Endothelial cell of hepatic sinusoid (primary cell): ENCODE results near the gene TFDP1.

Experiments
- in situ Hi-C: cut with HindIII; loops from 2 replicates; pipeline ENCODE4 v1.10.0; 2017; ENCODE audit warnings: low sequenced_read_pairs

The TFDP1 gene, protein sequence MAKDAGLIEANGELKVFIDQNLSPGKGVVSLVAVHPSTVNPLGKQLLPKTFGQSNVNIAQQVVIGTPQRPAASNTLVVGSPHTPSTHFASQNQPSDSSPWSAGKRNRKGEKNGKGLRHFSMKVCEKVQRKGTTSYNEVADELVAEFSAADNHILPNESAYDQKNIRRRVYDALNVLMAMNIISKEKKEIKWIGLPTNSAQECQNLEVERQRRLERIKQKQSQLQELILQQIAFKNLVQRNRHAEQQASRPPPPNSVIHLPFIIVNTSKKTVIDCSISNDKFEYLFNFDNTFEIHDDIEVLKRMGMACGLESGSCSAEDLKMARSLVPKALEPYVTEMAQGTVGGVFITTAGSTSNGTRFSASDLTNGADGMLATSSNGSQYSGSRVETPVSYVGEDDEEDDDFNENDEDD

DNA sequence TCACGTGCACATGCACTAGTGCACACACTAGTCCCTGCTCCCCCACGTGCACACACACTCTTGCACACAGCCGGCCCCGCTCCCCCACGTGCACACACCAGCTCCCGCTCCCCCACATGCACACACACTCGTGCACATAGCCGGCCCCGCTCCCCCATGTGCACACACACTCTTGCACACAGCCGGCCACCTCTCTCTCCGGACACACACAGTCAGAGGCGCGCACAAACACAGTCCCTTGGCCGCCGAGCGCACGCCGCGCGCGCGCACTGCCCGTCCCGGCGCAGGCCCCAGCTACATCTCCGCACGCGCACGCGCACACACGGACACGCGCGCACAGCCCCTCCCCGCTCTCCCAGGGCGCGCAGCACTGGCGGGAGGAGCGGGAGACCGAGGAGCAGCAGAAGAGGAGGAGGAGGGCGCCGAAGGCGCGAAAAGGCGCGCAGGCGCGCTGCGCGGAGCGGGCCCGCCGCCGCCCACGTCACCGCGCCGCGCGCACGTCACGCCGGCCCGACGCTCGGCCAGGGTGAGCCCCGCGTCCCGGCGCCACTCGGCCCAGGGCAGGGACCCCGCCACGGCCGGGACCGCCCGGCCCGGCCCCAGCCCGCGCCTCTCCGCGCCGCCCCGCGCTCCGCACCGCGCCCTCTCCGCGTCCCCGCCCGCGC lies at the start of gene TFDP1:
Gene TFDP1 (plus strand): TSS at position 549 of the 665 bp plus-strand sequence. CDS start 1,085 bp downstream, outside the sequence.
- in situ Hi-C loops: no loop called here

DNA sequence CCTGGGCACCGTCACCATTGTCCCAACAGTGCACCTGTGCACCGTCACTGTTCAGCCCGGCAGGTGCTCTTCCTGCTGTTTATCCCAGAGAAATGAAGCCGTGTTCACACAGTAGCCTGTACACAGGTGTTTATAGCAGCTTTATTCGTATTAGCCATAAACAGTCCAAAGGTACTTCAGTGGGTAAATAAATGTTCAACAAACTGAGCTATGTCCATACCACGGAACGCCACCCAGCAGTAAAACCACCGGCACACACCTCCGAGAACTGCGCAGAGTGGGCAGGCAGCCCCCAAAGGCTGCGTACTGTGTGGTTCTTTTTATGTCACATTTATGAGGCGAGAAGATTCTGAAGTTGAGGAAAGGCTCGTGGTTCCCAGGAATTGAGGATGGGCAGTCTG lies 49.2 kb upstream of the TFDP1 start:
- in situ Hi-C loops: no loop called here

DNA sequence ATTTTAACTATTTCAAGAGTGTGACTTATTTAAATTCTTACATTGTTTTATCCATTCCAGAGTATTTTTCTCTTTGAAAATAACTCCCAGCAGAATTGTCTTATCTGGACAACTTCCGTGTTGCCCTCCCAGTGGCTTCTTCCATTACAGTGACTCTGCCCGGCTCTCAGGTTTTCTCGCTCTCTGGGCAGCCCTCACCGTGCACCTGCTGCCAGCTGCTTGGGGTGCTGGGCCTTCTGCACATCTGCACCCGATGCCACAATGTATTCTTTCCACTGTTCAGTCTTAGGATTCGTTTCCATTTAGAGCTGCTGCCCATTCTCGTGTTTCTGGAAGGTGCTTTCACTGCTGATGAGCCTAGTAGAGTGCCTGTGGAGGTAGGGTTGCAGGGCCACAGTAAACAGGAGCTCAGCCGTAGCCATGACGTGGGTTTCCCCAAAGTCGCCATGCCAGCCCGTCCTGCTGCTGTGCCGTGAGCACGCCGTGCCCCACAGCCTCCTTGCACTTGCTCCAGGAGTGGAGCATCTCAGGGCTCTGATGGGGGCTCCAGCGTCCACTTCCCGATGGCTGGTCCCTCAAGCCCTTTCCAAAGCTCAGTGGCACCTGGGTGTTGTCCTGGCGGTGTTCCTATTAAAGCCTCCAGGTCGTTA lies 48.0 kb upstream of the TFDP1 start:
- in situ Hi-C loops: no loop called here

DNA sequence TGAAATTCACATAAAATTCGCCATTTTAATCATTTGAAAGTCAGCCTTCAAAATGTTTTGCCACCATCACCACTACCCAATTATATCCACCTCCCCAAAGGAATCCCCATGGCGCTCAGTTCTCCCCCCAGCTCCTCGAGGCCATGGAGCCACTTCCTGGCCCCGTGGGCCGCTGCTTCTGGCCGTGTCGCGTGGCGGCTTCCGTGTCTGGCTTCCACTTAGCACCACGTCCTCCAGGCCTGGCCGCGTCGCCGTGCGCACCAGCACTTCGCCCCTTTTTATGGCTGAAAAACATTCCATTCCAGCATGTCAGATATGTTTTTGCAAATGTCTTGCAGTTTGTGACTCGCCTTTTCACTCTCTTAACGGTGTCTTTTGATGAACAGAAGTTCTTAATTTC lies 47.3 kb upstream of the TFDP1 start:
- in situ Hi-C loops: no loop called here

DNA sequence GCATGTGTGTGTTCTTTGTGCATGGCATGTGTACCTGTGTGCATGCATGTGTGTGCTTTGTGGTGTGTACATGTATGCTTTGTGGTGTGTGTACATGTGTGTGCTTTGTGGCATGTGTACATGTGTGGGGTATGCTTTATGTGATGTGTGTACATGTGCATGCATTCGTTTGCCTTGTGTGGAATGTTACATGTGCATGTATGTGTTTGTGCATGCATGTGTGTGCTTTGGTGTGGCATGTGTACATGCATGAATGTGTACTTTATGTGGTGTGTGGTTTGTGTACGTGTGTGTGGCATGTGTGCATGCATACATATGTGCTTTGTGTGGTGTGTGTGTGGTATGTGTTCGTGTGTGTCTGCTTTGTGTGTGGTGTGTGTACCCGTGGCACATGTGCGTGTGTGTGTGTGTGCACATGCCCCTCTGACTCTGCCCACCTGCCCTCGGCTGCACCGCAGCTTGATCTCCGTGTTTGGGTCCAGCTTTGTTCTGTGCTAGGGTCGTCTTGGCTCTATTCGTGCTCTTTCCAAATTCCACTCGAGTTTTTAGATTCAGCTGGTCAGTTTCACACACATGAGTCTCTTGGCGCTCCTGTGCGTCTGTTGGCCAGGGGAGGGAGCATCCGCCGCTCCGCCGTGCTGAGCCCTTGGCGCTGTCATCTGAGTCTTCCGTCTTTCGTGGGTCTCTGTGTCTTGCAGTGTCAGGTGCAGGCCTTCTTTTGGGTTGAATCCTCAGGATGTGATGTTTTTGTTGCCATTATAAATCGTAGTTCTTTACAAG lies 46.5 kb upstream of the TFDP1 start:
- in situ Hi-C loops: no loop called here

GRCh38 chr13:113538689-113539058 lies 45.9 kb upstream of the TFDP1 start:
- in situ Hi-C loops: no loop called here

DNA sequence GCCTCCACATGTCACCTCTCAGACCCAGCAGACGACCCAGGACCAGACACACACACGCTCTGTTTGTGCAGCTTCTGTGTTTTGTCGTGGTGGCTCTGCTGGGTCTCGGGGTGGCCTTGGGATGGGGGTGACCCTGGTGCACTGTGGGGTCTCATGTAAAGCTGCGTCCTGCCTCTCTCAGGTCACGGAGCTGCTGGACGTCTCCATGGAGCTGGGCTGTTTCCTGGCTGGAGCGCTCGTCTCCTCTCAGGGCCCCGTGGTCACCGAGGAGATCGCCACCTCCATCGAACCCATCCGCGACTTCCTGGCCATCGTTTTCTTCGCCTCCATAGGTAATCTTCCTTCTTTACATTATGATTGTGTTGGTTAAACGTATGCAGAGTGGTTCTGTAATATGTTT lies 45.4 kb upstream of the TFDP1 start:
- in situ Hi-C loops: no loop called here

DNA sequence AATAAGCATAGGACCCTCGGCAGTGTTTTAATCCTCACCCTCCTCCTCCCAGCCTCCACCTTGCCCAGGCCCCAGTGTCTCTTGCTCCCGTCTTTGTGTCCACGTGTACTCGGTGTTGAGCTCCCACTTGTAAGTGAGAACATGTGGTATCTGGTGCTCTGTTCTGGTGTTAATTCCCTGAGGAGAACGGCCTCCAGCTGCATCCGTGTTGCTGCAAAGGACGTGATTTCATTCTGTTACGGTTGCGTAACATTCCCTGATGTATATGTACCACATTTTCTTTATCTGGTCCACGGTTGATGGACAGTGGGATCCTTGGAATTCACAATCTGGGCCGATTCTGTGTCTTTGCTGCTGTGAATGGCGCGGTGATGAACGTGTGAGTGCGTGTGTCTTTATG lies 44.7 kb upstream of the TFDP1 start:
- in situ Hi-C loops: no loop called here

DNA sequence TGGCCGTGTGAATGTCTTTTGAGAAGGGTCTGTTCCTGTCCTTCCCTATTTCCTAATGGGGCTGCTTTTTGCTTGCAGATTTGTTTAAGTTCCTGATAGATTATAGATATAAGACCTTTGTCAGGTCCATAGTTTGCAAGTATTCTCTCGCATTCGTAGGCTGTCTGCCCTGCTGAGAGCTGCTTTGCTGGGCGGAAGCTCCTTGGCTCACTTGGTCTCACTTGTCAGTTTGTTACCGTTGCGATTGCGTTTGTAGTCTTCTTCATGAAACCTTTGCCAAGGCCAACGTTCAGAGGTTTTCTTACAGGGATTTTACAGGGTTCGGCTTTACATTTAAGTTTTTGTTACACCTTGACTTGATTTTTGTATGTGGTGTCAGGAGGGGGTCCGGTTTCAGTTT lies 44.0 kb upstream of the TFDP1 start:
- in situ Hi-C loops: no loop called here

- in situ Hi-C loops: no loop called here
These were observed 41.7 kb upstream of the TFDP1 start for GRCh38 chr13:113542751-113543424.

DNA sequence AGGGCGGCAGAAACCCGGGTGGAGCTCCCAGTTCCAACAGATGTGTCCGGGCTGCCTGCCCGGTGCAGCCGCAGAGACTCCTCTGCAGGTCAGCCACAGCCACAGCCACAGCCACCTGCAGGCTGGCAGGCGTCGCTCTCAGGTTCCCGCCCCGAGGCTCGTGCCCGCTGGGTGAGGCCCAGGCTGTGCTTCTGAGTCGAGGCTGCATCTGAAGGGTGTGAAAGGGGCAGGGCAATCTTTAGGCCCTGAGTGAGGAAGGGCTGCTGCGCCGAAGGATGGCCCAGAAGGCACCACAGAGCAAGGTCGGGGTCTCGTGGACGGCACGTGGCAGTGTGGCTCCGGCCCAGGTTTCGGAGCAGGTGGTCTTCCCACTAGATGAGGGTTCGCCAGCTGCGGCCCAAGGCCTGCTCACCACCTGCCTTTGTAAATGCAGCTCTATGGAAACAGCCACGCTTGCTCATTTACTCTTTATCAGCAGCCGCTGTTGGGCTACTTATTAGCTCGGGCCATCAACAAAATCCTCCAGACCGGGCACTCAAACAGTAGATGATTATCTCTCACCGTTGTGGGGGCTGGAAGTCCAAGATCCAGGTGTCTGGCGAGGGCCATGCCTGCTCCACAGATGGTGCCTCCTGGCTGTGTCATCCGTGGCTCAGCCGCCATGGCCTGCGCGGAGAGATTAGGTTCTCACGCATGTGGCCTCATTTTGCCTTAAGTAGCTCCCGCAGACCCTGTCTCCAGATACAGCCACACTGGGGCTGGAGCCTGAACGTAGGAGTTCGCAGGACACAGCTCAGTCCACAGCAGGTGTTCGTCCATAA lies 40.3 kb upstream of the TFDP1 start:
- in situ Hi-C loops: no loop called here

DNA sequence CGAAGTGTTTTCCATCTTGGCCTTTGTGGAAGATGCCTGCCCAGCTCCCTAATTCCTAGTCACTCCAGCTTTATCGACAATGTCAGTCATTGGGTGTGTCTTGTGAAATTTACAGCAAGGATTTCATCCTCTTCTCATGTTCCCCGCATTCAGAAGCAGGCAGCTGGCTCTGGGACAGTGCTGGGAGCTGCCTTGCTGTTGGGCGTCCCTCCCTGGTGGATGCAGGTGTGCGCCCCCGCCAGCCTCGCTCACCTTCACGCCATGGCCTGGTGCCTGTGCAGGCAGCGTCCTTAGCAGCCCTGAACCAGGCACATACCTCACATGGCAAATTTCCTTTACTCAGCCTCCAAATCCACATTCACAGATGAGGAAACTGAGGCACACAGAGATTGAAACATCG lies 39.7 kb upstream of the TFDP1 start:
- in situ Hi-C loops: no loop called here

- in situ Hi-C loops: no loop called here
These were observed 39.1 kb upstream of the TFDP1 start for GRCh38 chr13:113545455-113545930.

DNA sequence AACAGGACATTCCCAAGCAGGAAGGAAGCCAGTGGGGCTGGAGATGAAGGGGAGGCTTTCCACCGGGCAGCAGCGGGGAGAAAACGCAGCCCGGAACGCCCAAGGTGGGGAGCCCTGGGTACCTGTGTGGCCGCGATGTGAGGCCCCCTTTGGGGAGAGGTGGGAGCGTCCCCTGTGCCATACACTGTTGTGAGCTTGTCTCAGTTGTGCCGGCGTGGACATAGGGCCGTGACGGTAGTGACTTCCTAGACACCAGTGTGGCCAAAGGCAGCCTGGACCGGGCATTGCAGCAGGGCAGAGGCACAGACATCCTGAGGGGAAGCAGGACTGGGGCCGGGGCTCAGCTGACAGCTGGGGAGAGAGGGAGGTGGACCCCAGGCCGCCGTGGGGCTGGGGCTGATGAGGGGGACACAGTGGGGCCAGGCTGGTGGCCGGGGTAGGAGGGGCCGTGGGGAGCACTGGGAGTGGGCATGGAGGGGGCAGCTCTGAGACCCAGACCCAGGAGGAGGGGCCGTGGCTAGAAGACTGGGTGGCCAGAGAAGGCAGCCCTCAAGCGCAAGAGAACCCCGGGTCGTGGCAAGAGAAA lies 38.5 kb upstream of the TFDP1 start:
- in situ Hi-C loops: no loop called here

DNA sequence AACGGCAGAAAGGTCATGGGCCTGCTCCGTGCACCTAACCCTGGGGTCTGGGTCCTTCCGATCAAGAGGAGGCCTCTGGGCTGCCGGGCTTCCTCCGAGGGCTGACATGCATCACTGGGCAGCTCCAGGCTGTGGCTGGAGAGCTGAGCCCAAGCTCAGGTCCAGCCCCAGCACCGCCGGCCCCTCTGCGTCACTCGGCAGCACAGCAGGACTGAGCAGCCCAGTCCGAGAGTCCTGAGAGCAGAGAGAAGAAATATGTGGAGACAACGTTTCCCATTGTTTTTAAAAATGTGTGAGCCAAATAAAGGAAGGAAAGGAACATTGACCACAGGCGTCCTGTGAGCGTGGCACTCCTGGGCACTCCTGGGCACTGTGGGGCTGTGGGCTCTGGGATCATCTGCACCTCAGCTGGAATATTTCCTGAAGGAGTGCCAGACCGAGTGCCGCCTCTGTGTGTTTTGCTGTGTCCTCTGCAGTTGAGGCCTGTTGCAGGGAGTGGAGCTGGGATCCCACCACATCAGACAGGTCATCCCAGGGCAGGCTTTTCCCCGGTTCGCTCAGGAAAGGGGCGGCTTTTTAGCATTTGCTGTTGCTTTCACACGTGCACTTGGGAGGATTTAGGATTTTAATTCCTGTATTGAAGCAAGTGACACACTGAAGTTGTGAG lies 37.8 kb upstream of the TFDP1 start:
- in situ Hi-C loops: no loop called here

DNA sequence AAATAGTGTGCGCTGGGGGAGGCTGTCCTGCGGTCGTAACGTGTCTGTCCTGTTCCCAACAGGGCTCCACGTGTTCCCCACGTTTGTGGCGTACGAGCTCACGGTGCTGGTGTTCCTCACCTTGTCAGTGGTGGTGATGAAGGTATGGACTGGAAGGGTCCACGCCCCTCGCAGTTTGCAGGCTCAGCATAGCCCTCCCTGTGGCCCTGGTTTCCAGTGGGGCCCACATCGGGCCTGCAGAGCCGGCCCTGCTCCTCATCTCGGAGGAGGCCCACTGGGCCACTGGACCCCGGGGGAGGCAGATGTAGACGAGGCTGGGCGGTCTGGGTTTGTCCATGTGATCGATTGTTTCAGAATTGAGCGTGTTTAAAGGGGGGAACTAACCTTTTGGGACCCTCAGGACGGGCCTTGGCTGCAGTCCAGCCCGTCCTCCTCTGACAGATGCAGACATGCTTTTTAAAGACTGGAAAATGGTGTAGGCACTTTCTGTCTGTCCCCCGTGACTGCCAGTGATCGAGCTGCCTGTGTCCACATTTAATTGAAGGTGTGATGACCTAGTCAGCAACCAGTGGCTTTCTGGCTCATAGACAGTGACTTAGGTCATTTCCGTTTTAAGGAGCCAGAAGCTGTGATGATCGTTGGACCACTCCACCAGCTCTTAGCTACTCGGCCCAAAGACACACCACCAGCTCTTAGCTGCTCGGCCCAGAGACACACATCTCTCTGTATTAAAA lies 37.1 kb upstream of the TFDP1 start:
- in situ Hi-C loops: no loop called here

DNA sequence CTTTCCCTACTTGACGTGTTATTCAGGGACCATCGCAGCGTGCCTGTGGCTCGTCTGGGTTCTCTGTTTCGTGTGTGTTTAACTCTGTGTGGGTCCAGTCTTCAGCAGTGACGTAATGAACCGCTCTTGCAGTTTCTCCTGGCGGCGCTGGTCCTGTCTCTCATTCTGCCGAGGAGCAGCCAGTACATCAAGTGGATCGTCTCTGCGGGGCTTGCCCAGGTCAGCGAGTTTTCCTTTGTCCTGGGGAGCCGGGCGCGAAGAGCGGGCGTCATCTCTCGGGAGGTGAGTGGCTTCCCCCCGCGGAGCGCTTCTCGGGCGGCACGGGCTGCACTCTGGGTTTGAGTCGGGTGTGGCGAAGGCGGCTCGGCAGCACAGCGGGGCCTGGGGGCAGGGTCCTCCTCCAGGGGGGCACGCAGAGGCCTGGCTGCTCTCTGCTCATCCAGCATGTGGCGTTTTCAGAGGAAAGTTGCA lies 36.3 kb upstream of the TFDP1 start:
- in situ Hi-C loops: no loop called here
